GDM1 (cell line): Measurements from ENCODE around the gene ETHE1.
A peak's percentile ranks its signal among the peaks of the same experiment; 100 is the strongest.

Experiments used
- DNase-seq: peaks from one replicate; lab custom pipeline; 2025; lab: John Stamatoyannopoulos, UW

ETHE1 gene, protein sequence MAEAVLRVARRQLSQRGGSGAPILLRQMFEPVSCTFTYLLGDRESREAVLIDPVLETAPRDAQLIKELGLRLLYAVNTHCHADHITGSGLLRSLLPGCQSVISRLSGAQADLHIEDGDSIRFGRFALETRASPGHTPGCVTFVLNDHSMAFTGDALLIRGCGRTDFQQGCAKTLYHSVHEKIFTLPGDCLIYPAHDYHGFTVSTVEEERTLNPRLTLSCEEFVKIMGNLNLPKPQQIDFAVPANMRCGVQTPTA

DNA sequence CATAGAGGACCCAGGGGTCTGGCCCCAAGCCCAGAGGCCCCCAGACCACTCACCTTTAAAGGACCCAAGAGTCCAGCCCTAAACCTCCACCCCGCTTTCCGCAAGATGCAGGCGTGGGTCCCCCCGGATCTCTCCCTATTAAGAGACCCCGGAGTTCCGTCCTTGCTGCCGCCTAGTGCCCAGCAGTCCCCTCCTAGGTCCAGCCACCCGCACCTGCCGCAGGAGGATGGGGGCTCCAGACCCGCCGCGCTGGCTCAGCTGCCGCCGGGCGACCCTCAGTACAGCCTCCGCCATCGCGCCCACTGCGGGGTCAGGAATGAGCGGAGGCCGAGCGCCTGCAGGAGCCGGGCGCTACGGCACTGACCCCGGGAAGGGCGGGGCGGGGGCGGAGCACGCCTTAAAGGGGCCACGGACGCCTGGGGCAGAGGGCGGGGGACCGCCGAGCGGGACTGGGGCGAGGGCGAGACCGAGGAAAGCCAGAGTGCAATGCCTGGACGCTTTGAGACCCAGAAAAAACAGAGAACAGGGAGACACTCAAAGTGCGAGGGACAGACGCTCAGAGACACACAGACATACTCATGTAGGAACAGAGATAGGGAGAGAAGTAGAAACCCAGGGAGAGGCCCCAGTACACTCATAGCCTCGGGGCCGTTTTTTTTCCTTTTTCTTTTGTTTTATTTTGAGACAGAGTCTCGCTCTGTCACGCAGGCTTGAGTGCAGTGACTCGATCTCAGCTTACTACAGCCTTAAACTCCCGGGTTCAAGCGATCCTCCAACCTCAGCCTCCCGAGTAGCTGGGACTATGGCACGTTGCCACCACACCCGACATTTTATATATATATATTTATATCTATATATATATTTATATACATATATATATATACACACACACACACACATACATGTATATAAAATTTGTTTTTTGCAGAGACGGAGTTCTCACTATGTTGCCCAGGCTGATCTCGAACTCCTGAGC lies at the start of gene ETHE1:
ETHE1 (minus strand) TSS at position 318 of the 976 bp plus-strand sequence; CDS start at position 294, 24 bp downstream.
- peak; percentile 71 for DNase-seq

DNA sequence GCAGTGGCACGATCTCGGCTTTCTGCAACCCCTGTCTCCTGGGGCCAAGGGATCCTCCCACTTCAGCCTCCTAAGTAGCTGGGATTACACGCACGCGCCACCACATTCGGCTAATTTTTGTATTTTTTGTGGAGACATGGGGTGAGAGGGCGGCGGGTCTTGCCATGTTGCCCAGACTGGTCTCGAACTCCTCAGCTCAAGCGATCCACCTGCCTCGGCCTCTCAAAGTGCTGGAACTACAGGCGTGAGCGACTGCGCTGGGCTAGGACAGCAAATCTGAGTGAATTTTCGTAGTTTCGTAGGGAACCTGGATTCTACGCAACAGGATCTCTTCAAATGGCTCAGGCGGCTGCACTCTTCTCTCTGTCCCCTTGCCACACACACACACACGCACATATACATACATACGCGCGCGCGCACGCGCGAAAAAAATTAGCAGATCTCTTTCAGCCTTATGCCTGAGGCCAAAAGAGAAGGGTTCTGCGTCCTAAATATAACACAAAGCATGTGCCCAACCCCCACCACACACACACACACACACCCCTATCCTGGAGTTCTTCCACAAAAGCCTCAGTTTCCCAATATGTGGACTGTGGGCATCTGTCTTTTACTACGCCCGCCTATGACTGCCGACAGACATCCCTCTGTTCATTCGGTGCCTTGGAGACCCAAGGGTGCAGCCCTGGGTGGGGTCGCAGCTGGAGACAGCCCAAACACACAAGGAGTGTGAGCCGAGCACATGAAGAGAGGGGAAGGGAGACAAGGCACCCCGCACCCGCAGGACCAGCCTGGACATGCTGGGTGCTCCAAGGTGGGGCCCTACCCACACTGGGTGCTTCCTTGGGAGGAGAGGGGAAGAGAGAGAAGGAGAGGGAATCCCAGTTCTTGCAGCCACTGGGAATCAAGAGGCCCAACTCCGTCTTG lies 49.2 kb upstream of the ETHE1 start:
- no peak for DNase-seq

DNA sequence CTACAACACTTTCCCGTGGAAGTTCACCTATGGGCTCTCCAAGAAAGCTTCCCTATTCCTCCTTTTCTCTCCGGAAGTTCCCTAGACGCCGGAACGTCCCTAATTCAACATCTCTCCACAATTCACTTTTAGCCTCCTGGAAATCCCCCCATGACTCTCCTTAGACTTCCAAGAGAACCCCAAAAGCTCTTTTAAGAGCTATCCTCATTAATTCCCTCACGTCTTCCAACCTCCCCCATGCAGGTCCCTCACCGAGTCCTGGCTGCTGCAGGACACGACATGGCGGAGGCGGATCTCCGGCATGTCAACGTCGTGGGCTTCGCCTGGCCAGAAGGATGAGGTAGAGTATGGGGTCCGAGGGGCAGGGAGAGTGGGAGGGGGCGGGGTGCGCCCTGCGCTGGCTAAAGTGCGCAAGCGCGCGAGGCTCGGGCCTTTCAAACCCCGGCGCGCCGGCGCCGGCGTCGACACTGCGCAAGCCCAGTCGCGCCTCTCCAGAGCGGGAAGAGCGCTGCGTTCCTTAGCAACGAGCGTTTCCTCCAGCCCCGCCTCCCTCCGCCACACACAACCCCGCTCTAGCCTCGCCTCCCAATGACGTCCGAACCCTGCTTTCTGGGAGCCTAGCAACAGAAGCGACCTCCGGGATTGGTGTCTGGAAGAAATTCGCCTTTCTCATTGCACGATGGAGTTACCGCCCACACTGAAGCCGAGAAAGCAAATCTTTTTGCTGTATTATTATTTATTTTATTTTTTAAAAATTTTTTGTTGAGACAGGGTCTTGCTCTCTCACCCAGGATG lies 48.4 kb upstream of the ETHE1 start, which contains the start of the genes PINLYP and XRCC1:
PINLYP (plus strand) TSS at position 646 of the 795 bp plus-strand sequence. CDS start 1,391 bp downstream, outside the sequence.
XRCC1 (minus strand) TSS at position 372 of the 795 bp plus-strand sequence; CDS start at position 303, 69 bp downstream.
- DNase-seq: peak; percentile 98

DNA sequence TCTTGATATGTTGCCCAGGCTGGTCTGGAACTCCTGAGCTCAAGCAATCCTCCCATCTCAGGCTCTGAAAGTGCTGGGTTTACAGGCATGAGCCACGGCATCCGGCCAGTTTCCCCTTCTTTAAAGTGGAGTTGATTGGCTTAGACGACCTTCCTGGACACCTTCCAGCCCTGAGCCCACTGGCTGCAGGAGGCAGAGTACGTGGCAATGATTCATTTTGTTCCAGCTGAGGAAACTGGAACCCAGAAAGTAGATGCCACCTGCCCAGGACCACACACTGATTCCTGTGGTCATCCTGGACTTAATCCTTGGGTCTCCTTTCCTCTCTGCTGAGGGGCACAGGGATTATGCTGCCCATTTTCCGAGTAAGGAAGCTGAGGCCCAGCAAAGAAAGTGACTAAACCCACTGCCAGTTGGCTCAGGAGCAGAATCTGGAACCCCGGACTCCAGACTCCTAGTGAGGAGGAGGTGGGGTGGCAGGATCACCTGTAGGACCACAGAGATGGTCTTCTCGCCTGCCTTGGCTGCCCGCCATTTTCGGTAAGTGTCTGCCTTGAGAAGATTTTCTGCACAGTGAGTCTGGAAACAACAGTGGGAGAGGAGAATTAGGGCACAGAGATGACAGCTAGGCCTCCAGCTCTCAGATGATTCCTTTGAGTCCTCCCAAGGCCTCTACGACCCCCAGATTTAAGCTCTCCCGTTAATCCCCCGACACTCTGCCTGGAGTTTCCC lies 47.6 kb upstream of the ETHE1 start:
- no peak for DNase-seq

DNA sequence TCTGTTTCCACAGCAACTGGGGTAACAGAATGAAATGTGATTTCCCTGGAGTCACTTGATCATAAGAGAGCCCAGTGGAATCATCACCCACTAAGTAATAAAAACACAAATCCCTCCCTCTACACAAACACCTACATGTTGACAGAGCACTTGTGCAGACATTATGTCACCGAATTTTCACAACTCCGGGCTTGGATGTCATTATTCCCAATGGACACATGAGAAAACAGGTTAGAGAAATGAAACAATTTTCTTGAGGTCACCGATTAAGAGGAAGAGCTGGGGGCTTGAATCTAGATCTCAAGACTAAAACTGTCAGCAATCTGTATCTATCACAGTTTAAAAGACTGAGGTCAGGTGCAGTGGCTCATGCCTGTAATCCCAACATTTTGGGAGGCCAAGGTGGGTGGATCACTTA lies 45.2 kb upstream of the ETHE1 start:
- no peak for DNase-seq

DNA sequence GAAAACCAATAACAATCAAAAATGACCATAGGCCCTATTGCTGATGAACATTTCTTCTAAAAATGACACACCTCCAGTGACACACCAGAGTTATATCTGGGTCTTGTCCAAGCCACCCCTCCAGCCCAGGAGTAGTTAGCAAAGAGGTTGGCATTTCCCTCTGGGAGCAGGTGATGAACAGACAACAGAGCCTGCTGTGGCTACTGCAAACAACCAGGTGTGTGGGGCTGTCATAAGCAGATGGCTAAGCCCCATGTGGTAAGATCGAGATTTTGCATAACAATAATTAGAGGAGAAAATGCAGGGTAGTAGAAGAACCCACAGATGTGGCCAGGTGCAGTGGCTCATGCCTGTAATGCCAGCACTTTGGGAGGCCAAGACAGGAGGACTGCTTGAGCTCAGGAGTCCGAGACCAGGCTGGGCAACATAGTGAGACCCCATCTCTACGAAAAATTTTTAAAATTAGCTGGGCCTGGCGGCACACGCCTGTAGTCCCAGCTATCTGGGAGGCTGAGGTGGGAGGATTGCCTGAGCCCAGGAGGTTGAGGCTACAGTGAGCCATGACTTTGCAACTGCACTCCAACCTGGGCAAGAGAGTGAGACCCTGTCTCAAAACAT lies 43.3 kb upstream of the ETHE1 start:
- no peak for DNase-seq

DNA sequence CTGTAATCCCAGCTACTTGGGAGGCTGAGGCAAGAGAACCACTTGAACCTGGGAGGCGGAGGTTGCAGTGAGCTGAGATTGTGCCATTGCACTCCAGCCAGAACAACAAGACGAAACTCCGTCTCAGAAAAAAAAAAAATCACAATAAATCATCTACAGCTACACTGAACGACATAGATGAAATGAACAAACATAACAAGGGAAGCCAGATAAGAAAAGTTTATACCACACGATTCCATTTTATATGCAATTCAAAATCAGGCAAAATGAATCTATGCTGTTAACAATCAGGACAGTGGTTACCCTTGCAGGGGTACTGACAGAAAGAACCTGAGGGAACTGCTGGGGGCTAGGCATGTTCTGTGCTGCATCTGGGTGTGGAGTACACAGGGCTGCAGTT lies 42.7 kb upstream of the ETHE1 start:
- DNase-seq: no peak

DNA sequence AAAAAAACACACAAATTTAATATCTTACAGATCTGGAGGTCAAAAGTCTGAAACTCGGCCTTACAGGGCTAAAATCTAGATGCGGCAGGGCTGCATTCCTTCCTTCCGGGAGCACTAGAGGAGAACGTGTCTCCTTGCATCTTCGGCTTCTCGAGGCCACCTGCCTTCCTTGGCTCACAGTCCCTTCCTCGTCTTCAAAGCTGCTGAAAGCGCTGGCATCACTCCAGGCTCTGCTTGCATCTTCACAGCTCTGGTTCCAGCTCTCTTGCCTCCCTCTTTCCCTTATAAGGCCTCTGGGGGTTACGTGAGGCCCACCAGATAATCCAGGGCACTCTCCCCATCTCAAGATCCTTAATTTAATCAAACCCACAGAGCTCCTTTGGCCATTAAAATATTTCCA lies 37.8 kb upstream of the ETHE1 start:
- no peak for DNase-seq

DNA sequence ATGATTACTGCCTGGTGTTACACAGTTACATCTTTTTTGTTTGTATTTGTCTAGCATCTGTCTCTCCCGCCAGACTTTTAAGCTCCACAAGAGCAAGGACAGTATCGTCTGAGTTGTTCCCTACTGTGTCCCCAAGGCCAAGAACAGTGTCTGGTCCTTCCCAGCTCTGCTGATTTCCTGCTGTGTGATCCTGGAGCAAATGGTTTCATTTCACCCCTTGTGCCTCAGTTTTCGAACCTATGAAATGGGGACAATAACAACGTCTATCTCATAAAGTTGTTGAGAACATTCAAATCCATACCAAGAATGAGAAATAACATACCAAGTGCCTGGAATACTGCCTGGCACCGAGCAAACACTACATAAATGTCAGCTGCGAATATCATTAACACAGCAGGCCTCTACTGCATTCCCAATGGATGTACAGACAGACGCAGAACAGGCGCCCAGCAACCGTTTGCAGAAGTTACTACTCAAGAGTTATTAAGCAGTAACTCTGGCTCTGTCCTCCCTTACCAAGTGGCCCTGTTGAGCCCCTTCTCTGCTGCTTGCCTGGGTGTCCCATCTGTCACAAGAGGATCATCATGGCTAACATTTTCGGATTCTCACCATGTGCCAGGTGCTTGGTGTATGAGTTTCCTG lies 36.9 kb upstream of the ETHE1 start:
- DNase-seq: no peak

DNA sequence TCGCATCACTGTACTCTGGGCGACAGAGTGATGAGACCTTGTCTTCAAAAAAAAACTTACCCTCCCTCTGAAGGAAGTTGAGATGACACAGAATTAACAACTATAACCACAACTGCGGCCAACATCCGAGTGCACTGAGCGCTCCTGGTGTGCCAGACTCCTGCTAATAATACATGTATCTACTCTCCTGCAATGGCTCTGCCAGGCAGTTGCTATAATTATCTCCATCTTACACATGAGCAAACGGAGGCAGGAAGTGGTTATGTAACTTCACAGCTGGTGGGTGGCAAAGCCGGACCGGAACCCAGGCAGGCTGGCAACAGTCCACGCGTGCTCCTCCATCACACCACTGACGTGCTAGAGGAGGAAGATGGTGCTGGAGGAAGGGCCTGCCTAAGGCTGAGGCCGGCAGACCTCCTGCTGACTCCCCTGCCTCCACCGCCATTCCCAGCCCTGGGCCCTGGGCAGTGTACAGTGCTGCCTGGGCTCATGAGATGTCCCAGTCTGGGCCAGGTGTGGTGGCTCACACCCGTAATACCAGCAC lies 35.8 kb upstream of the ETHE1 start:
- DNase-seq: peak; percentile 86

DNA sequence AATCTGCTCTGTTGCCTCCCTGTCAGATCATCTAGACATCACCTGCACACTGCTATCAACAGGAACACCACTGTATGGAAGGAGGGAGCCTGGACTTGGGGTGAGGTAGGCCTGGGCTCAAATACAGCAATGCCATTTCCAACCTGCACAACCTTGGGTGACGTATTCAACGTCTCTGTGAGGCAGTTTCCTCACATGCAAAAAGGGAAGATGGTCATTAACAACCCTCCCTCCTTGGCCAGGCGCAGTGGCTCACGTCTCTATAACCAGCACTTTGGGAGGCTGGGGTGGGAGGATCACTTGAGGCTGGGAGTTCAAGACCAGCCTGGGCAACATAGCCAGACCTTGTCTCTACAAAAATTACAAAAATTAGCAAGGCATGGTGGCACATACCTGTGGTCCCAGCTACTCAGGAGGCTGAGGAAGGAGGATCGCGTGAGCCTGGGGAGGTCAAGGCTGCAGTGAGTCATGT lies 35.3 kb upstream of the ETHE1 start:
- no peak for DNase-seq

DNA sequence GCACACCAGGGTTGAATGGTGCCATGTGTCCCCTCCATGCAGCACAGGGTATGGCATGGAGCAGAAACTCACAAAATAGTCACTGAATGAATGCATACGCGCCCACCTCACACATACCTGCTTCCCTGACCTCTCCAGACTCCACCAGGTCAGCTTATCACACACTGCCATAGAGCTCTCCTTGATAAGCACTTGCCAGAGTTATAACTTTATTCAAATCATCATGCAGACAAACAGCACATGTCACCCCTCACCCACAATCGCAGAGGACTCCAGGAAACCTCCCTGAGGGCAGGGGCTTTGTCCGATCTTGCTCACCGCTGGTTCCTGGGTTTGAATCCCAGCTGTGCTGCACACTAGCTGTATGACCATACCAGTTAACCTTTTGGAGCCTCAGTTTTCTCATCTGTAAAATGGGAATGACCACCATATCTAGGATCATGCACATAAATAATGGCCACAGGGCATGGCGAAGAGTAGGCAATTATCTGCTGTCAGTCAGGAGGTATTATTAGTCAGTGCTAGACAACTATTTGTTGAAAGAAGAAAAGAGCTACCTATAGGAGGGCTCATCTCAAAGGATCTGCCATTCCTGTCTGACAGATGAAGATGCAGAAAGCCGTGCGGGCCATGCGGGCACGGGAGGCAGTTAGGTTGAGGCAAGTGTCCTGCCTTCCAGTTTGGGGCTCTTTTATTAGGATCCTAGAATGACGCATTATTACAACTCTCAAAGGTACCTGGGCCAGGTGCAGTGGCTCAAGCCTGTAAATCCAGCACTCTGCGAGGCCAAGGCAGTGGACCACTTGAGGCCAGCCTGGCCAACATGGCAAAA lies 34.4 kb upstream of the ETHE1 start:
- no peak for DNase-seq

DNA sequence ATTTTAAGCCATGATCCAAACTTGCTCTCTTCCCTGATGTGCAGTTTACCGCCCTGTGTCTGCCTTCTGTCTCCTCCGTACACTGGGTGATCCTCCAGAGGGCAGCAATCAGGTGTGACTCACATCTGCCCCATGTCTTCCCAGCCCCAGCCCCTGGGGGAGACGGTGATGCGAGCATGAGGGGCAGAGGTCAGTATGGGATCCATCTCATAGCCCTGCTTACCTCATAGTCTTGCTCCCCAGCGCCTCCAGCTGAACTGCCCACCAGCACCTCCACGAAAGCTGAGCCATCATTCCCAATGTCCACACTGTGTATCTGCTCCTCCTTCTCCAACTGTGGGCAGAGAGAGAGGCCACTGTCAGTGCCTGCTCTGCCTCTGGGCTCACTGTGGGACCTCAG lies 33.7 kb upstream of the ETHE1 start:
- DNase-seq: no peak

DNA sequence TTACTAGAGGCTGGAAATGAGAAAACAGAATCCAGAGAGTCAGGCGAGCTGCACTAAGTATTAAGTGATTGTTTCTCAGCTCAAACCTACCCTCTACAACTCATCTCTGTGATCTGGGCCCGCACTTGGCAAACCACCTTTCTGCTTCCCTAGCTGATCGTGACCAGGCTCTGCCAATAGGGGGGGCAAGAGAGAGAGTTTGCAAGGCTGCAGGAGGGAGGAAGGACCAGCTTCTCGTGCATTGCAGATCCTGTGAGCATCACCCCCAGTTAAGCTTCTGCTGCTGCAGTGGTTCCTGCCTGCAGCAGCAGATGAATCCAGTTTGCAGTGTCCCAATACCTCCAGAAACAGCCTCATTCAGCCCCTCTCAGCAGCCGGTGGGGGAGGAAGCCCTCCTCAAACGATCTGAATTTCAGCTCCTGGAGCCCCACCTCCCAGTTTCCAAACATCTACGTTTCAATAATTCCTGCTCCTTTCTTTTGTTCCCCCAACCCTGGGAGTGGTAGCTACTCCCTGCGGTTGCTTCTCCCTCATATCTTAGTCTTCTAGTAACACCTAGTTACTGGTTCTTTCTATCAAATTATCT lies 28.3 kb upstream of the ETHE1 start:
- DNase-seq: peak; percentile 55

DNA sequence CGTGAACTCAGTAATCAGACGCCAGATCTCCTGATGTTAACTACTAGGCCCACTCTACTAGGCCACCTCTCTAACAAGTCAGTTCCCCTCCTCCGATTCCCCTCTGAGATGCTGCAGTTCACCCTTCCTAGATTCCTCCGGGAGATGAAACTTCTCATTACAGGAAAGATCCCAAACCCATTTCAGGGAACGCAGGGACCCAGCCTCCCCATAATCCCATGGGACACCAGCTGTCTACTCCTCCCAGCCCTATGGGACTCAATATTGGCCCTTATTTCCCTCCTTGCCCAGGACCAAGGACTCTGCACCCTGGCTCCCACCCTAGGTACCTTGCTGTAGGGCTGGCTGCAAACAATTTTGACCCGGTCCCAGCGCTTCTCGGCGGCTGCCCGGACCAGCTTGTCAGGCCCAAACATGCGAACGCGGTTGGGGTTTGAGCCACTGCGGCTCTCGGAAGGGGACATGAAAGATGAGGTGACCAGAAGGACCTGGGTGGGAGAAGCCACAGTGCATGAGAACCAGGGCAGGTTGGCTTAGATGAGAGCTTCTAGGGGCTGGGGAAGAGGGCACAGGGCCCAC lies 27.4 kb upstream of the ETHE1 start:
- no peak for DNase-seq

DNA sequence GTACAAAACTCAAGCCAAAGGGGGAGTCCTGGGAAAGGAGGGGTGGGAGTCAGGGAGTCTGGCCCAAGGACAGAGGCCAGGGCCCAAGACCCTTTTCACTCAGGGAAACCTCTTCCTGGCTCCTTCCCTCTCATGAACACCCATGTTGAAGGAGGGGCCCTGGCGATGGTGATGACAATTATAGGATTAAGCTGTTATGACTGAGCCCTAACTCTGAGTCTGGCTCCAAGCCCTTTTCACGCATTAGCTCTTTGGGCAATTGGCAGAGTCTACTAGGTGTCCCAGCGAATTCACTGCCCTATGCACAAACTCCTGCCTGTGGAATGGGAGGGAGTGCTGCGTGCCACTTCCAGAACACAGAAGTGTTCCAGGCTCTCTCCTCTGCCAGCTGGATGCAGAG lies 26.7 kb upstream of the ETHE1 start:
- DNase-seq: no peak

DNA sequence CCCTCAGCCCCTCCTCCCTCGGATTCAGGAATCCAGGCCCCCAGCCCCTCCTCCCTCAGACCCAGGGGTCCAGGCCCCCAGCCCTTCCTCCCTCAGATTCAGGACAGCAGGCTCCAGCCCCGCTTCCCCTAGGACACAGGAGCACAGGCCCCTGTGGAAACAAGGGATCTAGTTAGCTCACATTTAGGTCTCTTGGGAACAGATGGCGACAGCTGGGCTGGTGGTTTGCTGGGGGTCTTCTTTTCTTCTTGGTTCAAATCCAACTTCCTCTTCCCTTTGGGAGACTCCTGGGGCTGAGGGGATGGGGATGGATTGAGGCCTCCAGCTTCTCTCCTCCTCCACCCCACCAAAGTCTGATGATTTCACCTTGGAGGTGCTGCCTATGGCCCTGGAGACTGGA lies 25.6 kb upstream of the ETHE1 start:
- no peak for DNase-seq

DNA sequence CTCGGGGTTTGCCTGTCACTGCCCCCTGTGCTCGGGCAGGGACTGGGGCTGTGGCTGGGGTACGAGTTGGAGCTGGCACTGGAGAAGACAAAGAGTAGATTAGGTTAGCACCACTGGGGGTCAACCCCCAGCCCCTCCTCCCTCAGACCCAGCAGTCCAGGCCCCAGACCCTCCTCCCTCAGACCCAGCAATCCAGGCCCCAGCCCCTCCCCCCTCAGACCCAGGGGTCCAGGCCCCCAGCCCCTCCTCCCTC lies 25.1 kb upstream of the ETHE1 start:
- DNase-seq: no peak
